Neural crest cell (in vitro differentiated cells): ENCODE results near the gene COASY. TPM values are rescaled to one million over a fixed set of nuclear protein-coding genes. Genes with fewer than 3 reads are reported as not detected.

ENCODE experiments used
- DNase-seq: peaks from one replicate; pipeline ENCODE4 v3.0.0; 2021; ENCODE audit warnings: low read depth, mixed read lengths, low spot score
- H3K27ac Mint-ChIP-seq: one replicate; pipeline ENCODE4 v1.8.0; 2021; ENCODE audit warnings: mild to moderate bottlenecking, mixed read lengths; ENCODE audit not compliant: unreplicated experiment
- H3K27me3 Mint-ChIP-seq: 2 replicates; pipeline ENCODE4 v1.8.0; 2021; ENCODE audit warnings: low read depth, mild to moderate bottlenecking, mixed read lengths
- H3K36me3 Mint-ChIP-seq: 2 replicates; pipeline ENCODE4 v1.8.0; 2021; ENCODE audit warnings: low read depth, mild to moderate bottlenecking, mixed read lengths
- H3K4me1 Mint-ChIP-seq: 2 replicates; pipeline ENCODE4 v1.8.0; 2021; ENCODE audit warnings: mixed read lengths
- H3K4me3 Mint-ChIP-seq: one replicate; pipeline ENCODE4 v1.8.0; 2021; ENCODE audit warnings: mild to moderate bottlenecking, mixed read lengths
- H3K9me3 Mint-ChIP-seq: 2 replicates; pipeline ENCODE4 v1.8.0; 2021; ENCODE audit warnings: mixed read lengths
- CTCF ChIP-seq: fragments of 200-600 bp; sonication (generic); conservative IDR thresholded peaks from 2 replicates; pipeline ENCODE4 v1.5.0; 2021; ENCODE audit warnings: antibody characterized with exemption, mild to moderate bottlenecking
- total RNA-seq: library from RNA; stranded (reverse); gene quantifications from 2 replicates; pipeline ENCODE4 v1.2.1, GENCODE V29; 2021

Gene COASY
- total RNA-seq, 1 donor from 2014 or later, result 58.3 TPM

- Mint-ChIP-seq H3K27me3 (no peaks in the 10 kb centered on the region), H3K4me1 (peaks cover 20% of the 10 kb centered on the region), H3K4me3 (peak overlapping the region; percentile 78), H3K36me3 (no peaks in the 10 kb centered on the region), H3K27ac (no peak overlapping the region), H3K9me3 (no peaks in the 10 kb centered on the region)
- peak; percentile 62 for TF ChIP-seq CTCF
- DNase-seq, result peak; percentile 47
These were observed 30.2 kb upstream of the COASY start for GRCh38 chr17:42531455-42532354.

- TF ChIP-seq CTCF, result no peak
- DNase-seq, result no peak
- H3K4me1 Mint-ChIP-seq, result peaks cover 24% of the 10 kb centered on the region
- no peaks in the 10 kb centered on the region for H3K36me3 Mint-ChIP-seq
- no peaks in the 10 kb centered on the region for H3K9me3 Mint-ChIP-seq
- H3K27ac Mint-ChIP-seq, result no peak overlapping the region
- no peaks in the 10 kb centered on the region for H3K27me3 Mint-ChIP-seq
- peak overlapping the region; percentile 82 for H3K4me3 Mint-ChIP-seq
These were observed 26.5 kb upstream of the COASY start for GRCh38 chr17:42535155-42536047.

GRCh38 chr17:42536048-42536371 is 25.9 kb upstream of the COASY start, which contains the start of gene NAGLU:
NAGLU (plus strand) TSS chr17:42536241; CDS start chr17:42536273, 32 bp downstream.
- H3K27me3 Mint-ChIP-seq, result no peaks in the 10 kb centered on the region
- no peak for TF ChIP-seq CTCF
- H3K27ac Mint-ChIP-seq, result peak within 1 kb of the TSS; percentile 92
- no peaks in the 10 kb centered on the region for H3K9me3 Mint-ChIP-seq
- H3K4me3 Mint-ChIP-seq, result peak within 1 kb of the TSS; percentile 89
- no peaks in the 10 kb centered on the region for H3K36me3 Mint-ChIP-seq
- peaks cover 24% of the 10 kb centered on the region for H3K4me1 Mint-ChIP-seq
- peak; percentile 79 for DNase-seq

GRCh38 chr17:42536372-42537155 is 25.4 kb upstream of the COASY start:
- Mint-ChIP-seq H3K4me3 (peak overlapping the region; percentile 89), H3K27me3 (no peaks in the 10 kb centered on the region), H3K9me3 (no peaks in the 10 kb centered on the region)

More at GRCh38 chr17:42536372-42537155, 25.4 kb upstream of the COASY start:
- Mint-ChIP-seq H3K27ac (peak overlapping the region; percentile 92), H3K36me3 (no peaks in the 10 kb centered on the region), H3K4me1 (peaks cover 22% of the 10 kb centered on the region)
- DNase-seq, result peak; percentile 48
- TF ChIP-seq CTCF, result no peak
